WTC11 (cell line): ENCODE results near the gene IFNA2. TPM values are rescaled to one million over a fixed set of nuclear protein-coding genes. Genes with fewer than 3 reads are reported as not detected.

Experiments
- ATAC-seq: fragments of 200-7000 bp; cut with Tn5 transposase; 2 replicates; pipeline ENCODE4 v1.10.0; 2021; ENCODE audit warnings: mild to moderate bottlenecking, moderate library complexity
- CTCF ChIA-PET: fragments of 300-600 bp; sonication (Branson Sonifier 250); formaldehyde crosslinking; loops from one replicate; lab custom pipeline; 2021; ENCODE audit warnings: antibody characterized with exemption; lab: Charles Lee
- POLR2A ChIA-PET: fragments of 350-600 bp; sonication (Branson Sonifier 250); formaldehyde crosslinking; loops from one replicate; lab custom pipeline; 2021; ENCODE audit warnings: antibody characterized with exemption; lab: Charles Lee
- DNase-seq: peaks from one replicate; pipeline ENCODE4 v3.0.0; 2021; ENCODE audit warnings: low spot score
- H3K27ac Mint-ChIP-seq: 2 replicates; pipeline ENCODE4 v1.8.0; 2021; ENCODE audit warnings: mixed read lengths
- H3K27me3 Mint-ChIP-seq: 2 replicates; pipeline ENCODE4 v1.8.0; 2021; ENCODE audit warnings: low read depth, mild to moderate bottlenecking, moderate library complexity, mixed read lengths
- H3K36me3 Mint-ChIP-seq: 2 replicates; pipeline ENCODE4 v1.8.0; 2021; ENCODE audit warnings: mixed read lengths
- H3K4me1 Mint-ChIP-seq: 2 replicates; pipeline ENCODE4 v1.8.0; 2022; ENCODE audit warnings: mixed read lengths
- H3K4me3 Mint-ChIP-seq: 2 replicates; pipeline ENCODE4 v1.8.0; 2021; ENCODE audit warnings: mild to moderate bottlenecking, moderate library complexity, mixed read lengths
- H3K9me3 Mint-ChIP-seq: 2 replicates; pipeline ENCODE4 v1.8.0; 2021; ENCODE audit warnings: mixed read lengths
- ELF4 ChIP-seq: sonication (generic); formaldehyde crosslinking; IDR thresholded peaks from 2 replicates; pipeline ENCODE4 v1.8.1; 2022; ENCODE audit warnings: low read depth, mild to moderate bottlenecking, moderate library complexity, missing genetic modification reagents
- HMGXB4 ChIP-seq: sonication (generic); formaldehyde crosslinking; IDR thresholded peaks from 2 replicates; pipeline ENCODE4 v1.8.1; 2023; ENCODE audit warnings: mild to moderate bottlenecking, moderate library complexity, missing genetic modification reagents
- JUN ChIP-seq: sonication (generic); formaldehyde crosslinking; IDR thresholded peaks from 2 replicates; pipeline ENCODE4 v1.8.0; 2023; ENCODE audit warnings: mild to moderate bottlenecking, missing genetic modification reagents
- MYBL2 ChIP-seq: sonication (generic); formaldehyde crosslinking; IDR thresholded peaks from 2 replicates; pipeline ENCODE4 v1.8.1; 2023; ENCODE audit warnings: mild to moderate bottlenecking, moderate library complexity, missing genetic modification reagents
- NFE2L1 ChIP-seq: sonication (generic); formaldehyde crosslinking; IDR thresholded peaks from 2 replicates; pipeline ENCODE4 v1.8.1; 2023; ENCODE audit warnings: missing genetic modification reagents
- NFYB ChIP-seq: sonication (generic); formaldehyde crosslinking; conservative IDR thresholded peaks from 2 replicates; pipeline ENCODE4 v1.8.0; 2022; ENCODE audit warnings: low read depth, missing genetic modification reagents
- NR1H2 ChIP-seq: sonication (generic); formaldehyde crosslinking; IDR thresholded peaks from 2 replicates; pipeline ENCODE4 v1.9.0; 2021; ENCODE audit warnings: mild to moderate bottlenecking, moderate library complexity, missing genetic modification reagents
- NR3C1 ChIP-seq: sonication (generic); formaldehyde crosslinking; conservative IDR thresholded peaks from 2 replicates; pipeline ENCODE4 v1.8.1; 2023; ENCODE audit warnings: low read depth, mild to moderate bottlenecking, missing genetic modification reagents
- PRRX2 ChIP-seq: fragments of 250-450 bp; sonication (Bioruptor Pico); IDR thresholded peaks from 2 replicates; pipeline ENCODE4 v1.8.0; 2021; ENCODE audit warnings: mild to moderate bottlenecking
- SMAD4 ChIP-seq: sonication (generic); formaldehyde crosslinking; IDR thresholded peaks from 2 replicates; pipeline ENCODE4 v1.8.0; 2022; ENCODE audit warnings: mild to moderate bottlenecking, missing genetic modification reagents
- SOX15 ChIP-seq: fragments of 250-450 bp; sonication (Bioruptor Pico); IDR thresholded peaks from 2 replicates; pipeline ENCODE4 v1.9.0; 2021; ENCODE audit warnings: mild to moderate bottlenecking
- STAT6 ChIP-seq: sonication (generic); formaldehyde crosslinking; conservative IDR thresholded peaks from 2 replicates; pipeline ENCODE4 v1.8.1; 2023; ENCODE audit warnings: mild to moderate bottlenecking, low read depth, missing genetic modification reagents, moderate library complexity
- ZMAT4 ChIP-seq: fragments of 250-450 bp; sonication (Bioruptor Pico); IDR thresholded peaks from 2 replicates; pipeline ENCODE4 v1.9.0; 2021; ENCODE audit warnings: mild to moderate bottlenecking
- ZNF219 ChIP-seq: sonication (generic); formaldehyde crosslinking; IDR thresholded peaks from 2 replicates; pipeline ENCODE4 v1.8.0; 2023; ENCODE audit warnings: missing genetic modification reagents, mild to moderate bottlenecking, borderline replicate concordance
- ZNF671 ChIP-seq: fragments of 250-450 bp; sonication (Bioruptor Pico); IDR thresholded peaks from 2 replicates; pipeline ENCODE4 v1.8.0; 2021; ENCODE audit warnings: mild to moderate bottlenecking
- ZSCAN18 ChIP-seq: fragments of 250-450 bp; sonication (Bioruptor Pico); IDR thresholded peaks from 2 replicates; pipeline ENCODE4 v2.1.2; 2022; ENCODE audit warnings: mild to moderate bottlenecking, moderate library complexity
- total RNA-seq: library from RNA; stranded (reverse); gene quantifications from 3 replicates; pipeline ENCODE4 v1.2.3, GENCODE V29; 2021
- TF ChIP-seq, protein P1 (sequence below): fragments of 250-450 bp; sonication (Bioruptor Pico); IDR thresholded peaks from 2 replicates; pipeline ENCODE4 v1.9.0; 2021; ENCODE audit warnings: mild to moderate bottlenecking, borderline replicate concordance
- TF ChIP-seq, protein P2 (sequence below): sonication (generic); formaldehyde crosslinking; IDR thresholded peaks from 2 replicates; pipeline ENCODE4 v1.8.1; 2023; ENCODE audit warnings: mild to moderate bottlenecking, missing genetic modification reagents, moderate library complexity
- TF ChIP-seq, protein P3 (sequence below): fragments of 200-600 bp; IDR thresholded peaks from 2 replicates; pipeline ENCODE4 v1.8.0; 2022; ENCODE audit warnings: antibody characterized with exemption

IFNA2 gene
- total RNA-seq, 1 experiment from 2014 or later: not detected

- peak overlapping the region; percentile 74 for H3K4me3 Mint-ChIP-seq
- ChIA-PET CTCF (interaction anchor here (0.6 to 2.3 kb wide), 31 partner anchors 9 to 655 kb away, joined by 3 to 48 read pairs (median 6); partner anchors contain the start of genes IFNA8 and KLHL9), POLR2A (no interaction called here)
- peaks cover 2% of the 10 kb centered on the region; the same call in 1 of the 2 replicates for H3K4me1 Mint-ChIP-seq
- ATAC-seq (peak; percentile 84), DNase-seq (peak; percentile 84)
- TF ChIP-seq ZNF219 (CRISPR knock-in tag) (no peak), STAT6 (CRISPR knock-in tag) (no peak), HMGXB4 (0 out of 2 replicates have a peak, but pooled peaks have one; percentile 29), NFE2L1 (CRISPR knock-in tag) (no peak), NR1H2 (CRISPR knock-in tag) (no peak), NFYB (CRISPR knock-in tag) (no peak)
- TF ChIP-seq, protein P1, sequence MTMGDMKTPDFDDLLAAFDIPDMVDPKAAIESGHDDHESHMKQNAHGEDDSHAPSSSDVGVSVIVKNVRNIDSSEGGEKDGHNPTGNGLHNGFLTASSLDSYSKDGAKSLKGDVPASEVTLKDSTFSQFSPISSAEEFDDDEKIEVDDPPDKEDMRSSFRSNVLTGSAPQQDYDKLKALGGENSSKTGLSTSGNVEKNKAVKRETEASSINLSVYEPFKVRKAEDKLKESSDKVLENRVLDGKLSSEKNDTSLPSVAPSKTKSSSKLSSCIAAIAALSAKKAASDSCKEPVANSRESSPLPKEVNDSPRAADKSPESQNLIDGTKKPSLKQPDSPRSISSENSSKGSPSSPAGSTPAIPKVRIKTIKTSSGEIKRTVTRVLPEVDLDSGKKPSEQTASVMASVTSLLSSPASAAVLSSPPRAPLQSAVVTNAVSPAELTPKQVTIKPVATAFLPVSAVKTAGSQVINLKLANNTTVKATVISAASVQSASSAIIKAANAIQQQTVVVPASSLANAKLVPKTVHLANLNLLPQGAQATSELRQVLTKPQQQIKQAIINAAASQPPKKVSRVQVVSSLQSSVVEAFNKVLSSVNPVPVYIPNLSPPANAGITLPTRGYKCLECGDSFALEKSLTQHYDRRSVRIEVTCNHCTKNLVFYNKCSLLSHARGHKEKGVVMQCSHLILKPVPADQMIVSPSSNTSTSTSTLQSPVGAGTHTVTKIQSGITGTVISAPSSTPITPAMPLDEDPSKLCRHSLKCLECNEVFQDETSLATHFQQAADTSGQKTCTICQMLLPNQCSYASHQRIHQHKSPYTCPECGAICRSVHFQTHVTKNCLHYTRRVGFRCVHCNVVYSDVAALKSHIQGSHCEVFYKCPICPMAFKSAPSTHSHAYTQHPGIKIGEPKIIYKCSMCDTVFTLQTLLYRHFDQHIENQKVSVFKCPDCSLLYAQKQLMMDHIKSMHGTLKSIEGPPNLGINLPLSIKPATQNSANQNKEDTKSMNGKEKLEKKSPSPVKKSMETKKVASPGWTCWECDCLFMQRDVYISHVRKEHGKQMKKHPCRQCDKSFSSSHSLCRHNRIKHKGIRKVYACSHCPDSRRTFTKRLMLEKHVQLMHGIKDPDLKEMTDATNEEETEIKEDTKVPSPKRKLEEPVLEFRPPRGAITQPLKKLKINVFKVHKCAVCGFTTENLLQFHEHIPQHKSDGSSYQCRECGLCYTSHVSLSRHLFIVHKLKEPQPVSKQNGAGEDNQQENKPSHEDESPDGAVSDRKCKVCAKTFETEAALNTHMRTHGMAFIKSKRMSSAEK (CRISPR knock-in tag): no peak
- TF ChIP-seq, protein P2, sequence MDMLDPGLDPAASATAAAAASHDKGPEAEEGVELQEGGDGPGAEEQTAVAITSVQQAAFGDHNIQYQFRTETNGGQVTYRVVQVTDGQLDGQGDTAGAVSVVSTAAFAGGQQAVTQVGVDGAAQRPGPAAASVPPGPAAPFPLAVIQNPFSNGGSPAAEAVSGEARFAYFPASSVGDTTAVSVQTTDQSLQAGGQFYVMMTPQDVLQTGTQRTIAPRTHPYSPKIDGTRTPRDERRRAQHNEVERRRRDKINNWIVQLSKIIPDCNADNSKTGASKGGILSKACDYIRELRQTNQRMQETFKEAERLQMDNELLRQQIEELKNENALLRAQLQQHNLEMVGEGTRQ (CRISPR knock-in tag): no peak
- TF ChIP-seq, protein P3, sequence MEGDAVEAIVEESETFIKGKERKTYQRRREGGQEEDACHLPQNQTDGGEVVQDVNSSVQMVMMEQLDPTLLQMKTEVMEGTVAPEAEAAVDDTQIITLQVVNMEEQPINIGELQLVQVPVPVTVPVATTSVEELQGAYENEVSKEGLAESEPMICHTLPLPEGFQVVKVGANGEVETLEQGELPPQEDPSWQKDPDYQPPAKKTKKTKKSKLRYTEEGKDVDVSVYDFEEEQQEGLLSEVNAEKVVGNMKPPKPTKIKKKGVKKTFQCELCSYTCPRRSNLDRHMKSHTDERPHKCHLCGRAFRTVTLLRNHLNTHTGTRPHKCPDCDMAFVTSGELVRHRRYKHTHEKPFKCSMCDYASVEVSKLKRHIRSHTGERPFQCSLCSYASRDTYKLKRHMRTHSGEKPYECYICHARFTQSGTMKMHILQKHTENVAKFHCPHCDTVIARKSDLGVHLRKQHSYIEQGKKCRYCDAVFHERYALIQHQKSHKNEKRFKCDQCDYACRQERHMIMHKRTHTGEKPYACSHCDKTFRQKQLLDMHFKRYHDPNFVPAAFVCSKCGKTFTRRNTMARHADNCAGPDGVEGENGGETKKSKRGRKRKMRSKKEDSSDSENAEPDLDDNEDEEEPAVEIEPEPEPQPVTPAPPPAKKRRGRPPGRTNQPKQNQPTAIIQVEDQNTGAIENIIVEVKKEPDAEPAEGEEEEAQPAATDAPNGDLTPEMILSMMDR: peak; percentile 77
- no peak overlapping the region for H3K27ac Mint-ChIP-seq
- no peaks in the 10 kb centered on the region for H3K36me3 Mint-ChIP-seq
- no peaks in the 10 kb centered on the region for H3K9me3 Mint-ChIP-seq
- peaks cover 50% of the 10 kb centered on the region for H3K27me3 Mint-ChIP-seq
Observed at GRCh38 chr9:21395778-21396717, 10.8 kb upstream of the IFNA2 start.

- H3K4me1 Mint-ChIP-seq: peaks cover 2% of the 10 kb centered on the region; the same call in 1 of the 2 replicates
- no peaks in the 10 kb centered on the region for H3K36me3 Mint-ChIP-seq
- peak; percentile 96 for ATAC-seq
- DNase-seq: no peak
- H3K27me3 Mint-ChIP-seq: peaks cover 32% of the 10 kb centered on the region
- H3K4me3 Mint-ChIP-seq: no peak overlapping the region
- ChIA-PET CTCF (interaction anchor here (0.6 to 2.5 kb wide), 21 partner anchors 11 to 209 kb away, joined by 3 to 19 read pairs (median 5); partner anchors contain the start of gene KLHL9), POLR2A (no interaction called here)
- H3K27ac Mint-ChIP-seq: no peak overlapping the region
- no peaks in the 10 kb centered on the region for H3K9me3 Mint-ChIP-seq
- TF ChIP-seq JUN (CRISPR knock-in tag) (no peak), NR3C1 (CRISPR knock-in tag) (no peak), MYBL2 (CRISPR knock-in tag) (no peak), ZMAT4 (CRISPR knock-in tag) (no peak), ZSCAN18 (no peak), SMAD4 (CRISPR knock-in tag) (no peak), ELF4 (no peak), SOX15 (CRISPR knock-in tag) (no peak), ZNF671 (CRISPR knock-in tag) (no peak), PRRX2 (CRISPR knock-in tag) (no peak)
- TF ChIP-seq, protein P2 (CRISPR knock-in tag): no peak
Observed at GRCh38 chr9:21392270-21392669, 7.1 kb upstream of the IFNA2 start.
